ENCODE data around the gene ARHGAP25.

ARHGAP25 gene

GRCh38 chr2:68734688-68735525 lies at the start of gene ARHGAP25:
ARHGAP25 (plus strand) TSS chr2:68734811; CDS start chr2:68735200, 389 bp downstream.
- peak in 2 of 3 donors; percentile 44 to 59 for DNase-seq (ENCODE audit: low read depth in 3 of 3)

GRCh38 chr2:68686178-68686577 lies 48.4 kb upstream of the ARHGAP25 start:
- DNase-seq (ENCODE audit: low read depth in 3 of 3) = no peak

GRCh38 chr2:68687018-68687417 lies 47.6 kb upstream of the ARHGAP25 start:
- no peak for DNase-seq (ENCODE audit: low read depth in 3 of 3)

GRCh38 chr2:68689553-68690537 lies 44.8 kb upstream of the ARHGAP25 start:
- peak in 1 of 3 donors; percentile 11 for DNase-seq (ENCODE audit: low read depth in 3 of 3)

- no peak for DNase-seq (ENCODE audit: low read depth in 3 of 3)
Measured at GRCh38 chr2:68690851-68691250, 43.8 kb upstream of the ARHGAP25 start.

- DNase-seq (ENCODE audit: low read depth in 3 of 3) = no peak
Measured at GRCh38 chr2:68692511-68692910, 42.1 kb upstream of the ARHGAP25 start.

GRCh38 chr2:68693951-68694350 lies 40.7 kb upstream of the ARHGAP25 start:
- no peak for DNase-seq (ENCODE audit: low read depth in 3 of 3)

- DNase-seq (ENCODE audit: low read depth in 3 of 3) = no peak
Measured at GRCh38 chr2:68695971-68696370, 38.6 kb upstream of the ARHGAP25 start.

- no peak for DNase-seq (ENCODE audit: low read depth in 3 of 3)
Measured at GRCh38 chr2:68696554-68696953, 38.1 kb upstream of the ARHGAP25 start.

GRCh38 chr2:68698567-68699377 lies 35.8 kb upstream of the ARHGAP25 start:
- no peak for DNase-seq (ENCODE audit: low read depth in 3 of 3)

GRCh38 chr2:68700560-68700959 lies 34.1 kb upstream of the ARHGAP25 start:
- DNase-seq (ENCODE audit: low read depth in 3 of 3) = no peak

- DNase-seq (ENCODE audit: low read depth in 3 of 3) = no peak
Measured at GRCh38 chr2:68706637-68707036, 28.0 kb upstream of the ARHGAP25 start.

- no peak for DNase-seq (ENCODE audit: low read depth in 3 of 3)
Measured at GRCh38 chr2:68708629-68709028, 26.0 kb upstream of the ARHGAP25 start.

- DNase-seq (ENCODE audit: low read depth in 3 of 3) = no peak
Measured at GRCh38 chr2:68709421-68709911, 25.1 kb upstream of the ARHGAP25 start.

GRCh38 chr2:68710336-68710735 lies 24.3 kb upstream of the ARHGAP25 start:
- no peak for DNase-seq (ENCODE audit: low read depth in 3 of 3)

GRCh38 chr2:68710756-68711155 lies 23.9 kb upstream of the ARHGAP25 start:
- DNase-seq (ENCODE audit: low read depth in 3 of 3) = no peak

- DNase-seq (ENCODE audit: low read depth in 3 of 3) = peak in 1 of 3 donors; percentile 46
Measured at GRCh38 chr2:68714866-68715265, 19.7 kb upstream of the ARHGAP25 start.

- DNase-seq (ENCODE audit: low read depth in 3 of 3) = peak in 1 of 3 donors; percentile 55
Measured at GRCh38 chr2:68715353-68716041, 19.1 kb upstream of the ARHGAP25 start.

- no peak for DNase-seq (ENCODE audit: low read depth in 3 of 3)
Measured at GRCh38 chr2:68716604-68717304, 17.9 kb upstream of the ARHGAP25 start.

GRCh38 chr2:68717305-68717661 lies 17.3 kb upstream of the ARHGAP25 start:
- peak in 1 of 3 donors; percentile 49 for DNase-seq (ENCODE audit: low read depth in 3 of 3)
